ENCODE data around the gene PGBD1.

The PGBD1 gene

GRCh38 chr6:28351087-28351486 lies 69.7 kb downstream of the PGBD1 start:
- in situ Hi-C loops (cut with MboI; ENCODE audit: low pct_unique_long_range_greater_than_20kb, low sequenced_read_pairs, unreplicated experiment) = loop anchor here (10.0 to 25.0 kb wide), 2 partner anchors 216 to 1189 kb away; no protein-coding TSS in a partner anchor
- no peak for TF ChIP-seq CTCF (IDR thresholded peaks at IDR 0.05; ENCODE audit: extremely low read depth, insufficient read depth, missing control alignments)
- no peak for DNase-seq (ENCODE audit: low spot score)

- DNase-seq (ENCODE audit: low spot score) = no peak
- in situ Hi-C loops (cut with MboI; ENCODE audit: low pct_unique_long_range_greater_than_20kb, low sequenced_read_pairs, unreplicated experiment) = loop anchor here (10.0 to 25.0 kb wide), 2 partner anchors 217 to 1189 kb away; no protein-coding TSS in a partner anchor
- TF ChIP-seq CTCF (IDR thresholded peaks at IDR 0.05; ENCODE audit: extremely low read depth, insufficient read depth, missing control alignments) = no peak
Observed at GRCh38 chr6:28351493-28351925, 70.1 kb downstream of the PGBD1 start.

All from GM13977 (cell line).